B cell (primary cell): ENCODE results near the gene SFXN4. TPM values are rescaled to one million over a fixed set of nuclear protein-coding genes. Genes with fewer than 3 reads are reported as not detected.

Experiments
- ATAC-seq: fragments of 200-7000 bp; cut with Tn5 transposase; one replicate; pipeline ENCODE4 v1.10.0; 2021; ENCODE audit warnings: low read depth, mild to moderate bottlenecking, moderate number of reproducible peaks, moderate library complexity
- CTCF ChIA-PET: fragments of 350-600 bp; sonication (Branson Sonifier 250); formaldehyde crosslinking; loops from one replicate; lab custom pipeline; 2021; ENCODE audit warnings: antibody characterized with exemption, inconsistent platforms; lab: Charles Lee
- POLR2A ChIA-PET: fragments of 350-600 bp; sonication (Branson Sonifier 250); formaldehyde crosslinking; loops from one replicate; lab custom pipeline; 2021; ENCODE audit warnings: antibody characterized with exemption; lab: Charles Lee
- DNase-seq: peaks from one replicate; pipeline ENCODE4 v3.0.0; 2013
- H2AFZ ChIP-seq: 2 replicates; pipeline ENCODE4 v1.6.1; 2012; ENCODE audit warnings: mild to moderate bottlenecking, low read depth, low read length; ENCODE audit not compliant: insufficient read depth, poor library complexity, severe bottlenecking
- H3K27ac ChIP-seq, 2 donors: 1 replicate in 1 of 2; 2 replicates in 1 of 2; pipeline ENCODE4 v1.5.1; 2012 to 2013; ENCODE audit warnings: low read length in 2 of 2, mild to moderate bottlenecking in 2 of 2, moderate library complexity in 1 of 2
- H3K27me3 ChIP-seq, 4 experiments: fragments of 200-600 bp in 1 of 4; sonication (generic) in 1 of 4; replicated peaks in 1 of 4; 1 replicate in 2 of 4; 2 replicates in 2 of 4; pipeline versions ENCODE4 v1.6.1 to v1.7.0; 2013 to 2016; ENCODE audit warnings: low read length in 3 of 4, mild to moderate bottlenecking in 2 of 4, mixed read lengths in 1 of 4, moderate library complexity in 1 of 4; ENCODE audit not compliant: insufficient read depth in 4 of 4, control insufficient read depth in 3 of 4; ENCODE audit errors: control extremely low read depth in 1 of 4
- H3K36me3 ChIP-seq, 2 experiments: replicated peaks in 1 of 2; 1 replicate in 1 of 2; 2 replicates in 1 of 2; pipeline versions ENCODE4 v1.6.1 to v1.7.1; 2013; ENCODE audit warnings: low read length in 1 of 2; ENCODE audit not compliant: insufficient read depth in 2 of 2, control insufficient read depth in 1 of 2; ENCODE audit errors: control extremely low read depth in 1 of 2, extremely low read depth in 1 of 2
- H3K4me1 ChIP-seq, 2 donors: fragments of 200-600 bp in 1 of 2; sonication (generic) in 1 of 2; 1 replicate in 1 of 2; 2 replicates in 1 of 2; pipeline versions ENCODE4 v1.5.1 to v1.6.1; 2013 to 2017; ENCODE audit warnings: low read length in 2 of 2; ENCODE audit not compliant: control insufficient read depth in 2 of 2, insufficient read depth in 2 of 2
- H3K4me2 ChIP-seq: replicated peaks from 2 replicates; pipeline ENCODE3; 2012; ENCODE audit warnings: mild to moderate bottlenecking, low read depth, low read length; ENCODE audit not compliant: poor library complexity, severe bottlenecking
- H3K4me3 ChIP-seq, 5 experiments: fragments of 200-600 bp in 1 of 5; sonication (generic) in 1 of 5; 1 replicate in 3 of 5; 2 replicates in 2 of 5; pipeline versions ENCODE4 v1.5.1 to v1.7.0; 2011 to 2016; ENCODE audit warnings: low read length in 4 of 5, mild to moderate bottlenecking in 4 of 5, low read depth in 2 of 5, control low read depth in 1 of 5, moderate library complexity in 1 of 5; ENCODE audit not compliant: insufficient read depth in 1 of 5; ENCODE audit errors: control extremely low read depth in 1 of 5, extremely low read depth in 1 of 5
- H3K79me2 ChIP-seq: fragments of 200-600 bp; sonication (generic); one replicate; pipeline ENCODE4 v1.6.0; 2016; ENCODE audit warnings: low read length; ENCODE audit not compliant: control insufficient read depth, insufficient read depth
- H3K9ac ChIP-seq: fragments of 200-600 bp; sonication (generic); 2 replicates; pipeline ENCODE4 v1.6.1; 2017; ENCODE audit warnings: mild to moderate bottlenecking, low read length, moderate library complexity
- H3K9me3 ChIP-seq, 3 donors: one replicate each; pipeline versions ENCODE4 v1.6.1 to v1.7.1; 2013; ENCODE audit warnings: low read length in 2 of 3; ENCODE audit not compliant: control insufficient read depth in 2 of 3, insufficient read depth in 1 of 3; ENCODE audit errors: control extremely low read depth in 1 of 3
- H4K20me1 ChIP-seq: 2 replicates; pipeline ENCODE4 v1.6.0; 2012; ENCODE audit warnings: mild to moderate bottlenecking, low read length; ENCODE audit not compliant: insufficient read depth, control insufficient read depth, poor library complexity, severe bottlenecking
- H3K27ac Mint-ChIP-seq: one replicate; pipeline ENCODE4 v1.8.0; 2021; ENCODE audit warnings: mixed read lengths
- H3K27me3 Mint-ChIP-seq: one replicate; pipeline ENCODE4 v1.8.0; 2021; ENCODE audit warnings: mixed read lengths
- H3K4me1 Mint-ChIP-seq: one replicate; pipeline ENCODE4 v1.8.0; 2021; ENCODE audit warnings: mixed read lengths
- H3K4me3 Mint-ChIP-seq: one replicate; pipeline ENCODE4 v1.8.0; 2021; ENCODE audit warnings: mixed read lengths
- H3K9me3 Mint-ChIP-seq: one replicate; pipeline ENCODE4 v1.8.0; 2022; ENCODE audit warnings: mixed read lengths; ENCODE audit not compliant: insufficient read depth
- CTCF ChIP-seq: fragments of 200-600 bp; IDR thresholded peaks from one replicate; pipeline ENCODE4 v1.8.0; 2022; ENCODE audit warnings: antibody characterized with exemption, mild to moderate bottlenecking
- EZH2 ChIP-seq: IDR thresholded peaks from 2 replicates; pipeline ENCODE4 v1.6.1; 2012; ENCODE audit warnings: borderline replicate concordance, low read depth, mild to moderate bottlenecking, moderate library complexity, low read length; ENCODE audit not compliant: insufficient read depth, poor library complexity, severe bottlenecking
- WGBS: methylation state at CpG from one replicate; pipeline ENCODE4 v1.1.5; 2013; ENCODE audit warnings: missing lambda C conversion rate; ENCODE audit not compliant: insufficient coverage; 5-methylcytosine and 5-hydroxymethylcytosine counted together
- intact Hi-C: fragments of 100-400 bp; cut with micrococcal nuclease; formaldehyde crosslinking; loops from one replicate; pipeline ENCODE4 v1.10.0; 2022
- polyA plus RNA-seq: library from polyadenylated mRNA; depleted of rRNA; stranded (reverse); fragments of >200 nt; gene quantifications from 2 replicates; pipeline ENCODE4 v1.2.3, GENCODE V29; 2012
- total RNA-seq, 2 donors: library from RNA; stranded (reverse); fragments of 120-200 nt in 1 of 2; gene quantifications; 1 replicate in 1 of 2; 2 replicates in 1 of 2; pipeline versions ENCODE4 v1.2.3 to v1.2.4, GENCODE V29; 2013 to 2022

The SFXN4 gene
- total and polyA plus RNA-seq, 2 donors (not counting 1 experiment from before 2014, with no cell fraction given) = 9.8 to 15.4 TPM

GRCh38 chr10:119207713-119208552 is 42.4 kb upstream of the SFXN4 start:
- H3K4me1 ChIP-seq = peaks cover 33 to 44% of the 10 kb centered on the region in 2 donors
- peak overlapping the region; percentile 95 for H3K4me3 Mint-ChIP-seq
- peak overlapping the region; percentile 91 for H3K9ac ChIP-seq
- peak overlapping the region; percentile 72 for H2AFZ ChIP-seq
- no peak for DNase-seq
- peaks cover 49% of the 10 kb centered on the region for H3K4me1 Mint-ChIP-seq
- H3K9me3 ChIP-seq = no peaks in the 10 kb centered on the region
- POLR2A ChIA-PET = interaction anchor here (0.7 to 2.5 kb wide), 8 partner anchors 93 to 270 kb away, joined by 3 to 32 read pairs (median 8); no protein-coding TSS in a partner anchor
- peak overlapping the region; percentile 73 to 83 for H3K27ac ChIP-seq
- WGBS = under 1% methylated on average over 61 of the region's 62 CpGs
- CTCF ChIA-PET = interaction anchor here (0.8 to 6.3 kb wide), 48 partner anchors 10 to 335 kb away, joined by 3 to 118 read pairs (median 8); partner anchors contain the start of genes RGS10 and SFXN4
- no peaks in the 10 kb centered on the region for H4K20me1 ChIP-seq
- H3K36me3 ChIP-seq = peaks cover 1 to 4% of the 10 kb centered on the region in 2 experiments
- no peaks in the 10 kb centered on the region for H3K27me3 ChIP-seq
- no peak for ATAC-seq
- H3K79me2 ChIP-seq = peaks cover 43% of the 10 kb centered on the region
- no peaks in the 10 kb centered on the region for H3K27me3 Mint-ChIP-seq
- intact Hi-C loops = loop anchor here (1.0 to 5.0 kb wide), 7 partner anchors 43 to 665 kb away; partner anchors contain the start of genes EIF3A, MCMBP, SFXN4 and TIAL1
- peak overlapping the region; percentile 44 to 94 (median 74) for H3K4me3 ChIP-seq
- H3K4me2 ChIP-seq = peak overlapping the region; percentile 85
- TF ChIP-seq EZH2 (no peak), CTCF (no peak)
- peak overlapping the region; percentile 91 for H3K27ac Mint-ChIP-seq
- no peaks in the 10 kb centered on the region for H3K9me3 Mint-ChIP-seq
